GM12892 (cell line): ENCODE results near the gene EGFR. TPM values are rescaled to one million over a fixed set of nuclear protein-coding genes. Genes with fewer than 3 reads are reported as not detected.

Experiments used
- DNase-seq: peaks from one replicate; pipeline ENCODE4 v3.0.0; 2011; ENCODE audit not compliant: insufficient read length
- FAIRE-seq: peaks from 2 replicates; lab custom pipeline; 2011; peaks lifted over from hg19 to GRCh38; lab: Jason Lieb, UNC
- POLR2A ChIP-seq: IDR thresholded peaks from 2 replicates; pipeline ENCODE4 v1.6.1; 2011; ENCODE audit warnings: low read depth, low read length, control low read depth
- POLR2AphosphoS5 ChIP-seq: IDR thresholded peaks from 2 replicates; pipeline ENCODE4 v1.6.1; 2011; ENCODE audit warnings: low read depth, low read length, control low read depth
- TAF1 ChIP-seq: IDR thresholded peaks from 2 replicates; pipeline ENCODE4 v1.6.1; 2011; ENCODE audit warnings: low read depth, mild to moderate bottlenecking, control low read depth, low read length, borderline replicate concordance
- polyA plus RNA-seq: library from polyadenylated mRNA; unstranded; fragments of >200 nt; gene quantifications from one replicate; pipeline ENCODE4 v1.2.1, GENCODE V29; 2012; ENCODE audit warnings: missing spikeins, inconsistent platforms; ENCODE audit not compliant: missing spikeins

Gene EGFR
- 0.04 TPM for polyA plus RNA-seq

DNA sequence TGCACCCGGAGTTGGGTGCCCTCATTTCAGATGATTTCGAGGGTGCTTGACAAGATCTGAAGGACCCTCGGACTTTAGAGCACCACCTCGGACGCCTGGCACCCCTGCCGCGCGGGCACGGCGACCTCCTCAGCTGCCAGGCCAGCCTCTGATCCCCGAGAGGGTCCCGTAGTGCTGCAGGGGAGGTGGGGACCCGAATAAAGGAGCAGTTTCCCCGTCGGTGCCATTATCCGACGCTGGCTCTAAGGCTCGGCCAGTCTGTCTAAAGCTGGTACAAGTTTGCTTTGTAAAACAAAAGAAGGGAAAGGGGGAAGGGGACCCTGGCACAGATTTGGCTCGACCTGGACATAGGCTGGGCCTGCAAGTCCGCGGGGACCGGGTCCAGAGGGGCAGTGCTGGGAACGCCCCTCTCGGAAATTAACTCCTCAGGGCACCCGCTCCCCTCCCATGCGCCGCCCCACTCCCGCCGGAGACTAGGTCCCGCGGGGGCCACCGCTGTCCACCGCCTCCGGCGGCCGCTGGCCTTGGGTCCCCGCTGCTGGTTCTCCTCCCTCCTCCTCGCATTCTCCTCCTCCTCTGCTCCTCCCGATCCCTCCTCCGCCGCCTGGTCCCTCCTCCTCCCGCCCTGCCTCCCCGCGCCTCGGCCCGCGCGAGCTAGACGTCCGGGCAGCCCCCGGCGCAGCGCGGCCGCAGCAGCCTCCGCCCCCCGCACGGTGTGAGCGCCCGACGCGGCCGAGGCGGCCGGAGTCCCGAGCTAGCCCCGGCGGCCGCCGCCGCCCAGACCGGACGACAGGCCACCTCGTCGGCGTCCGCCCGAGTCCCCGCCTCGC lies at the start of gene EGFR:
Gene EGFR (plus strand): TSS at position 657 of the 830 bp plus-strand sequence. CDS start 261 bp downstream, outside the sequence.
- no peak for FAIRE-seq
- no peak for DNase-seq
- no peak for TF ChIP-seq TAF1
- no peak for TF ChIP-seq POLR2A
- TF ChIP-seq POLR2AphosphoS5, result no peak

DNA sequence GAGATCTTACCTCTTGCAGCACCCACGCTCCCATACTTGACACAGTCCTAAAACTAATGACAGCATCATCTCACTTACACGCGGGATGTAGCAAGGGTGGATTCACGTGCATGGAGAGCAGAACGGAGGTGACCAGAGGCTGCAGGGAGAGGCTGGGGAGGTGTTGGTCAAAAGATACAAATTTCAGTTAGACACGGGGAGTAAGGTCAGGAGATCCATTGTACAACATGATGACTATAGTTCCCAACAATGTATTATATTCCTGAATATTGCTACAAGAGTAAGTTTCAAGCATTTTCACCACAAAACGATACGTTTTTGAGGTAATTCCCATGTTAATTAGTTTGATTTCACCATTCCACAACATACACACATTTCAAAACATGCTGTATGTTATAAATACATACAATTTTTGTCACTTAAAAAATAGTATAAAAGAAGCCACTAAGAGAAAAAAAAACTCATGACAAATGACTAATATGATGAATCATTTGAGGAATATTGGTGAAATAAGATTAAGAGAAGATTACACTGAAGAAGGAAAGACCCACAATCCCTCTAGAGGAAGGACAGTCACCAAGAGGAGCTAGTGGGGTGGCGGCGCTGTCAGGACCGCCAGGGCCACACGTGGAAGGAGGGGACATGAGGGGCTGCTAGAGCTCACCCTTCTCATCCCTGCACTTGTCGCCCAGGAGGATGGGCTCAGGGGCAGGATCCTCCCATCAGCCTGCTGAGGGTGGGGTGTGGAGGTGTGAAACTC lies 49.4 kb upstream of the EGFR start:
- TF ChIP-seq TAF1 (no peak), POLR2AphosphoS5 (no peak), POLR2A (no peak)
- no peak for DNase-seq
- FAIRE-seq, result no peak

DNA sequence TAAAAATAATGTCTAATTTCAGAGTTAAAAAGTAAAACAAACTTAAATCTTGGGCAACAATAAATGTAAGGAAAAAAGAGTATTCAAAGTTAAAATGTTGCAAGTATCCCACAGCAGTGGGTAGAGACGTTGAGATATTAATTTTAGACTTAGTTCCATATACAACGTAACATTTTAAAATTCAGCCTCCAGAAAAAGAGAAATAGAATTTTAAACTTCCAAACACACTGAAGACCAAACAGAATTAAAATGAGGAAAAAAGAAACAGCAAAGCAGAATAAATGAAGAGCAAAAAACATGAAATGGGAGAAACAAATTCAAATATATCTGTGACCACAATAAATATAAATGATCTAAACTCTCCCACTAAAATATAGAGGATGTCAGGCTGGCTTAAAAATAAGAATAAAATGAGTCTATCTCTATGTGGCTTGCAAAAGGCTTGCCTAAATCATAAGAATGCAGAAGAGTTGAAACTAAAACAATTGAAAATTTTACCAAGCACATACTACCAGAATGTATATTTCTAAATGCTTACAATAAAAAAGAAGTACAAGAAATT lies 46.0 kb upstream of the EGFR start:
- FAIRE-seq (no peak), DNase-seq (no peak)
- TF ChIP-seq POLR2AphosphoS5 (no peak), TAF1 (no peak)

DNA sequence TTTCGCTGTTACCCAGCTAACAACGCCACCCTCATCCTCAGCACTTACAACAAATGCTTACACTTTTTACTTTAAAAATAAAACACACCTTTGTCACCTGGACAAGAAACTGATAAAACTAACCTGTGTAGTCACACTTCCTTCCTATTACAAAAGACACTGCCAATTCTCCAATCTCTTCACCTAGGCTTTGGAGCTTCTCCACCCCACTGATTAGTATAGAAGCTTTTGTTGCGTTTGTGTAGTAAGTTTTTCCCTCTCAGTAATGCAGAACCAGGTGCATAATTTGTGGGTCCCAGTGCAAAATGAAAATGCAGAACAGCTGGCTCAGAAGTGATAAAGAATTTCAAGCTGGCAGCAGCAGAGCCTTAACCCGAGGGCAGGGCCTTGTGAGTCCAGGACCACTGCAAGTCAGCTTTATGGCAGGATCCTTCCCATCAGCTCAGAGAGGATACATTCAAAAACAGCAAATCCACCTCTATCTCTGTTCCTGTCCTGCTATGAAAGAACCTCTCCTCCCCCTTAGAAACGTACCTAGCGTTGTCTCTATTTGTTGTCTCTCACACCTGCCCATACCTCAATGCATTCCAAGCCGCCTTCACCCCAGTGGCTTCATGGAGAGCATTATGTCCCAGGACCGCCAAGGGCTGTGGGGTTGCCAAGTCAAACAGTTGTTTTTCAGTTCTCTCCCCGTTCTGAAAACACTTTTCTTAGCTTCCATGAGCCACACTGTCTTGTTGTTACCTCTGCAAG lies 40.3 kb upstream of the EGFR start:
- FAIRE-seq, result peak; percentile 30
- DNase-seq, result no peak
- no peak for TF ChIP-seq POLR2A
- no peak for TF ChIP-seq POLR2AphosphoS5
- TF ChIP-seq TAF1, result no peak

DNA sequence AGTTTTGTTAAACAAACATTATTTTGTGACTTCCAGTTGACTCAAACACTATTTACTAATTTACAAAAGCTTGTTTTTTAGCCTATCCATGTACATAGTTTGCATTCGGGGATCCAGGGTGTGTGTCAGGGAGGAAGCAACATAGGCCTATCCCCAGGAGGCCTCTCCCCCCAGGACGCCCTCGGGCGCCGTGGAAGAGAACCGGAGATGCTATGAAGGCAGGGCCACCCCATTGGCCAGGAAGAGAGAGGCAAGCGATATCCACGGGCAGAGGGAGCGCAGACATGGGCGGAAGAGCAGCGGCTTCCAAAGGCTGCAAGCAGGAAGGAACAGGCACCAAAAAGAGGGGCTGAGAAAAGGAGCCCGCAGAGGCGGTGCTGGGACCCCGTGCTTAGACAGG lies 38.3 kb upstream of the EGFR start:
- no peak for TF ChIP-seq POLR2A
- no peak for TF ChIP-seq TAF1
- no peak for TF ChIP-seq POLR2AphosphoS5
- DNase-seq (no peak), FAIRE-seq (no peak)

DNA sequence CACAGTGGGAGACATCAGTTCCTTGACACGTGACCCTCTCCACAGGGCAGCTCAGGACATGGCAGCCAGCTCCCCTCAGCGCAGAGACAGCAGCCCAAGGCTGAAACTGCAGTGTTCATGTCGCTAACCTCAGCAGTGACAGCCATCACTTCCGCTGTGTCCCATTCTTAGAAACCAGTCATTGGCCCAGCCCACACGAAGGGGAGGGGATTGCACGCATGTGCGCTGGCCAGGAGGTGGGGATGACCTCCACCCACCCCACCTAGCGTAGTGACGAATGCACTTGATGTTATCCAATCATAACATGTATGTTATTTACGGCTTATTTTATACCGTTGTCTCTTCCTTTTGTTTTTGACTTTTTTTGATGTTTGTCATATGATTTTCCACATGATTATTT lies 36.9 kb upstream of the EGFR start:
- FAIRE-seq (no peak), DNase-seq (no peak)
- TF ChIP-seq POLR2A (no peak), TAF1 (no peak), POLR2AphosphoS5 (no peak)

DNA sequence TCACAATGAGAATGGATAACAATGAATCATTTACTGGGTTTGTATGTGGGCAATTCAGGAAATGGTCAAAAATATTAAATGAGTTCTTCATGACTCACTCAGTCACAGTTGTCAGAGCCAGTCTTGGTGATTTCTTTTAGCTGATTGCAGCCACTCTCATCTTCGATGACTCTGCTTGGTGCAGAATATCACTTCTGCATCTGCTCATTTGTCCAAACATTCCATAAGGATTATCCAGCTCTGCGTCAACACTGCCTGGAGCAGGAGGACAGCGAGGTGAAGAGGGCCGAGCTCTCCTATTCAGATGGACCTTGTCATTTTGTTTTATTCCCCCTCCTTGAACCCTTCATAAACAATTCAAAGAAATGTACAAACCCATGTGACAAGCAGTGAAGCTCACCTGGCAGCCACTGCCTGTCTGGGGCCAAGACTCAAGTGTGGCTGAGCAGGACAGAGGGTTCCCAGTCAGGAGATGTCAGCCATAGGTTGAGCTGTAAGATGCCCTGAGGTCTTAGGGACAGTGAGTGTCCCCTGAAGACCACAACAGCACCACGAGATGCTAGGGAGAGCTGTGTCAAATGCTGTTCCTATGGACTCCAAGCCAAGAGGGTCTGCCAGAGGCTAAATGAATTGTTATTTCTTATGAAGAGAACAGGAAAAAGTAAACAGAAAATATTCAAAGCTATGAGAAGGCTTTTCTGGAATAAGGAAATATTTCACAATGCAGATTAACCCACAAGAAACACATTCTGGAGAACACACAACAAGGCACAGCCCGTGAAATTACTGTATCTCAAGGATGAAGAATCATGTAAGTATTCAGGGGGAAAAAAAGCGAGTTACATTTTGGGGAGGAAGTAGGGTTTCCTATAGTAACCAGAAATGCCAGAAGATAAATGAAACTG lies 33.1 kb upstream of the EGFR start:
- DNase-seq (no peak), FAIRE-seq (no peak)
- no peak for TF ChIP-seq POLR2A
- no peak for TF ChIP-seq POLR2AphosphoS5
- no peak for TF ChIP-seq TAF1

DNA sequence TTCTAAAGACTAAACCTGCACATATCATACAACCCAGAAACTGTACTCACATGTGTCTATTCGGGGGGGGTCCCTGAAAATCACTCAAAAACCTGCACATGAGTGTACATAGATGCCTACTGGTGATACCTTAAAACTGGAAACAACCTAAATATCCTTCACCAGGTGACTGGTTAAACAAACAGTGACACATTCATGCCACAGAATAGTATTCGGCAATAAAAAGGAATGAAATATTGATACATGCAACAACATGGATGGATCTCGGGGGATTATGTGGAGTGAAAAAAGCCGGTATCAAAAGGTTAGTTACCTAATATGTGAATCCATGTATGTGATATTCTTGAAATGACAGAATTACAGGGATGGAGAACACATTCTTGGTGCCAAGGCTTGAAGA lies 32.1 kb upstream of the EGFR start:
- FAIRE-seq, result no peak
- no peak for DNase-seq
- TF ChIP-seq POLR2AphosphoS5, result no peak

DNA sequence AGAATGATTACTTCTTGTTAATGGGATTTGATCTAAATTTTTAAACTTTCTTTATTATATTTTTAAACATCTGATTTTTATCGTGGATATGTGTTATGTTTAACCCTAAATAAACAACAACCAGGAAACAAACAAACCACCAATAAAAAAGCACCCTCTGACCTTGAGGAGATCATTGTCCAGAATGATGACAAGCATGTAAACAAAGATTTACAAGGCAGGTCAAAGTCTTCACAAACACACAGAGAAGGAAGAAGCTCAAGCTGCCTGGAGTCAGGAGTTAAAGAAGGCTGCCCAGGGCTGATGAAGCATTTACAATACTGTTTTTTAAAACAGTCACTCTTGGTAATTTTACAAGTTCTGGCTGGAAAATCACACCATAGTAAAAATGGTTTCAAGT lies 31.0 kb upstream of the EGFR start:
- TF ChIP-seq POLR2A, result no peak
- no peak for TF ChIP-seq TAF1
- no peak for TF ChIP-seq POLR2AphosphoS5
- DNase-seq, result no peak
- FAIRE-seq, result no peak

DNA sequence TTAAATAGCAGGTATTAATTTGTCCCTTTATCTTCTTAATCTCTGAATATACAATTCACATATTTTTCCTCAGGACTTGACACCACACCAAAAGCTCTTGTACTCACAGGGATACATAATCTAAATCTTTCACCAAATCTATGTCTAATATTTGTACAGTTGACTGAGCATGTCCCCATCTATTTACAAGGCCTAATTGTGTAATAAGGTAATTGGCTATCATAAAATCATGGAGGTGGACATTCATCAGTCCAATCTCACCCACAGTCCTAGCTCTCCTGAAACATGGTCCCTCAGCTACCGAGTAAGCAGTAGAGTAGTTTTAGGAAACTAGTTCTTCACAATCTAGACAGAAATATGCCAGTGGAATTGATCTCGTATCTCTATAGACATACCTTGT lies 30.3 kb upstream of the EGFR start:
- FAIRE-seq (no peak), DNase-seq (no peak)
- no peak for TF ChIP-seq TAF1
- no peak for TF ChIP-seq POLR2A
- TF ChIP-seq POLR2AphosphoS5, result no peak
